Measurements from ENCODE around the gene ZC2HC1C. TPM values are rescaled to one million over a fixed set of nuclear protein-coding genes. Genes with fewer than 3 reads are reported as not detected.
A peak's percentile ranks its signal among the peaks of the same experiment; 100 is the strongest.

ZC2HC1C gene
- total and polyA plus RNA-seq, 2 experiments from 2014 or later: 1.7 to 3.8 TPM

DNA sequence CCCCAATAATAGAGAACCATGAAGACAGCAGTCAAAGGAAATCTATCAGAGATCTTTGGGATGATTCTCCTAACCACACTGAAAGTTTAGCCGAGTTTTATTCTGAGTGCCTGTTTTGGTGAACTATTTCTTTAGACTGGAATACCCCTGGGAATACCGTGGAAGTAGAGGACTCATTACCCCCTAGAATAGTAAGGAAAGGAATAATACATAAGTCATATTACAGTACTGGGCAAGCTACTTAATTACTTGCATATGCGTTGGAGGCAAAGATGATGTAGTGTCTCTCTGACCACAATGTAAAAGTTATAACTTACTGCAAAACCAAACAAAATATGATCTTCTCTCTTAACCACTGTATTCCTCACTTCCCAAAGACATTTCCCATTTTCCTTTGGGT lies 25.5 kb downstream of the ZC2HC1C start:
- no peaks in the 10 kb centered on the region for H4K20me1 ChIP-seq (ENCODE audit: insufficient read depth, poor library complexity, severe bottlenecking)
- H3K79me2 ChIP-seq: no peaks in the 10 kb centered on the region
- no peak overlapping the region for H3K4me2 ChIP-seq
- no peaks in the 10 kb centered on the region for H3K36me3 ChIP-seq (replicated peaks; ENCODE audit: insufficient read depth, low read depth)
- WGBS (ENCODE audit: low lambda C conversion rate, missing lambda C conversion rate): 91% methylated on average over 3 of the region's 3 CpGs
- no peaks in the 10 kb centered on the region for H3K9me3 ChIP-seq (ENCODE audit: low read depth)
- H2AFZ ChIP-seq: no peak overlapping the region
- H3K4me3 ChIP-seq: no peak overlapping the region
- no peak for TF ChIP-seq EZH2phosphoT487 (IDR thresholded peaks at IDR 0.05; ENCODE audit: low read depth, severe bottlenecking, unreplicated experiment)
- TF ChIP-seq CTCF (IDR thresholded peaks at IDR 0.05; ENCODE audit: poor library complexity): no peak
- TF ChIP-seq EZH2 (IDR thresholded peaks at IDR 0.05; ENCODE audit: borderline replicate concordance): no peak
- DNase-seq (ENCODE audit: low spot score): no peak
- H3K4me1 ChIP-seq (ENCODE audit: insufficient read depth): peaks cover 3% of the 10 kb centered on the region
- no peaks in the 10 kb centered on the region for H3K27me3 ChIP-seq
- H3K9me2 ChIP-seq (replicated peaks; ENCODE audit: insufficient read depth): no peaks in the 10 kb centered on the region
- H3K27ac ChIP-seq: no peak overlapping the region

- H2AFZ ChIP-seq: no peak overlapping the region
- H3K27ac ChIP-seq: no peak overlapping the region
- H3K4me2 ChIP-seq: no peak overlapping the region
- H3K79me2 ChIP-seq: no peaks in the 10 kb centered on the region
- no peaks in the 10 kb centered on the region for H3K36me3 ChIP-seq (replicated peaks; ENCODE audit: insufficient read depth, low read depth)
- WGBS (ENCODE audit: low lambda C conversion rate, missing lambda C conversion rate): 100% methylated on average over 4 of the region's 4 CpGs
- H3K4me3 ChIP-seq: no peak overlapping the region
- no peaks in the 10 kb centered on the region for H3K27me3 ChIP-seq
- no peaks in the 10 kb centered on the region for H3K9me2 ChIP-seq (replicated peaks; ENCODE audit: insufficient read depth)
- no peak for DNase-seq (ENCODE audit: low spot score)
- H4K20me1 ChIP-seq (ENCODE audit: insufficient read depth, poor library complexity, severe bottlenecking): no peaks in the 10 kb centered on the region
- peaks cover 3% of the 10 kb centered on the region for H3K4me1 ChIP-seq (ENCODE audit: insufficient read depth)
- H3K9me3 ChIP-seq (ENCODE audit: low read depth): no peaks in the 10 kb centered on the region
- TF ChIP-seq EZH2phosphoT487 (IDR thresholded peaks at IDR 0.05; ENCODE audit: low read depth, severe bottlenecking, unreplicated experiment): no peak
- no peak for TF ChIP-seq EZH2 (IDR thresholded peaks at IDR 0.05; ENCODE audit: borderline replicate concordance)
Observed at GRCh38 chr14:75095690-75096089, 26.2 kb downstream of the ZC2HC1C start.

DNA sequence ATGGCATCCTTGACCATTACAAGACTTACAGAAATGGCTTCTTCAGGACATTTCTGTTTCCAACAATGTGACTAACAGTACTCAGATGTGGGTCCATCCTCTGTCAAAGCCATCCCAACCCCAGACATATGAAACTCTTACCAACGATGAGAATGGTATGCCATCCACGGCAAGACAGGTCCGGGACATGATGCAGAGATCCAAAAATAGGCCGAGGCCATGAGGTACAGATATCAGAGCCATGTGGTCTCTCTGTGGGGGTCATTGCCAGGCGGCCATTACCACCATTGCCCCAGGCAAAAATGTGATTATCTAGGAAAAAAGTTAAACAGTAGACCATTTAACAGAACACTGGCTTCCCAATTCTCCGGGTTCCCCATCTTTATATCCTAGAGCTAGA lies 27.5 kb downstream of the ZC2HC1C start:
- Histone ChIP-seq H3K4me3 (no peak overlapping the region), H3K9me2 (replicated peaks; ENCODE audit: insufficient read depth) (no peaks in the 10 kb centered on the region), H3K9me3 (ENCODE audit: low read depth) (no peaks in the 10 kb centered on the region), H2AFZ (no peak overlapping the region), H3K79me2 (no peaks in the 10 kb centered on the region), H3K4me2 (no peak overlapping the region), H3K4me1 (ENCODE audit: insufficient read depth) (peaks cover 3% of the 10 kb centered on the region), H3K27me3 (no peaks in the 10 kb centered on the region), H3K27ac (no peak overlapping the region), H3K36me3 (replicated peaks; ENCODE audit: insufficient read depth, low read depth) (no peaks in the 10 kb centered on the region), H4K20me1 (ENCODE audit: insufficient read depth, poor library complexity, severe bottlenecking) (no peaks in the 10 kb centered on the region)
- DNase-seq (ENCODE audit: low spot score): no peak
- WGBS (ENCODE audit: low lambda C conversion rate, missing lambda C conversion rate): 88% methylated on average over 6 of the region's 6 CpGs
- TF ChIP-seq EZH2phosphoT487 (IDR thresholded peaks at IDR 0.05; ENCODE audit: low read depth, severe bottlenecking, unreplicated experiment) (no peak), EZH2 (IDR thresholded peaks at IDR 0.05; ENCODE audit: borderline replicate concordance) (no peak), CTCF (IDR thresholded peaks at IDR 0.05; ENCODE audit: poor library complexity) (no peak)

DNA sequence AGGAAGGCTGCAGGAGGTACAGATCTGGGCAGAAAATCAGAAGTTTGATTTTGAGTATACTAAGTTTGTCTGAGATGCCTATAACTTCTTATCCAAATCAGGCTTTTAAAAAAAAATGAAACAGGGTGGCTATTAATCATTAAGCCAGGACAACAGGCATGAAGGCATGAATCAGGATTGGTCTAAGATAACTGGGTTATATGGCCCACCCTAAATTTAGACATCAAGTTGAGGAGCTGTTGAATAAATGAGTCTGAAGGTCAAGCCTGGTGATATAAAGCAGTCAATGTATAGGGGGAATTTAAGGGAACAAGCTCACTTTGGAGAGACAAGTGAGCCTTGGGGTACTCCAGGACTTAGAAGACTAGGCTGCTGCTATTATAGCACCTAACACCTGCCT lies 28.8 kb downstream of the ZC2HC1C start:
- no peaks in the 10 kb centered on the region for H3K9me3 ChIP-seq (ENCODE audit: low read depth)
- H2AFZ ChIP-seq: no peak overlapping the region
- H3K9me2 ChIP-seq (replicated peaks; ENCODE audit: insufficient read depth): no peaks in the 10 kb centered on the region
- H3K79me2 ChIP-seq: no peaks in the 10 kb centered on the region
- peak; percentile 15 for DNase-seq (ENCODE audit: low spot score)
- no peak overlapping the region for H3K27ac ChIP-seq
- no peak for TF ChIP-seq EZH2 (IDR thresholded peaks at IDR 0.05; ENCODE audit: borderline replicate concordance)
- no peak for TF ChIP-seq EZH2phosphoT487 (IDR thresholded peaks at IDR 0.05; ENCODE audit: low read depth, severe bottlenecking, unreplicated experiment)
- no peak for TF ChIP-seq CTCF (IDR thresholded peaks at IDR 0.05; ENCODE audit: poor library complexity)
- H3K4me1 ChIP-seq (ENCODE audit: insufficient read depth): peaks cover 3% of the 10 kb centered on the region
- no peak overlapping the region for H3K4me3 ChIP-seq
- no peaks in the 10 kb centered on the region for H4K20me1 ChIP-seq (ENCODE audit: insufficient read depth, poor library complexity, severe bottlenecking)
- no peak overlapping the region for H3K4me2 ChIP-seq
- no peaks in the 10 kb centered on the region for H3K27me3 ChIP-seq
- H3K36me3 ChIP-seq (replicated peaks; ENCODE audit: insufficient read depth, low read depth): no peaks in the 10 kb centered on the region

All from hepatocyte (in vitro differentiated cells).